ENCODE data around the gene FAM204A.

DNA sequence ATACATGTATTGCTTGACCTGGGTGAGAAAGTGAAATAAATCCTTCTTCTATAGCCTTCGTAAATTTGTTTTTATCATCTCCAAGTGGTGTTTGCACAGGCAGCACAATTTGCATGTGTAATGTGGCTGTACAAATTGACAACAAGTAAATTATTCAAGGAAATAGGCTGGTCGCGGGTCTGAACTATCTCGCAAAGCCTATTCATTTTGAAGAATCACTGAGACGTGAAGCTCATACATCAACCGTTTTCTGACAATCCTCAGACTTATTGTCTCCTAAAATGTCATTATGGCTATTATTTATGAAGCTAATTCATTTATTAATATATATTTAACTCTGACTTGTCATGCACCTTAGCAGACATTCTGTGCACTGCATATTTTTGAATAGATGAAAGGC is 16.2 kb upstream of the FAM204A start:
- no peak for TF ChIP-seq CTCF (conservative IDR thresholded peaks at IDR 0.05)
- TF ChIP-seq EZH2 (IDR thresholded peaks at IDR 0.05; ENCODE audit: low read depth): no peak
